ENCODE measurements around the gene AQP10. TPM values are rescaled to one million over a fixed set of nuclear protein-coding genes. Genes with fewer than 3 reads are reported as not detected.

AQP10 gene
- total RNA-seq, 1 experiment from 2014 or later: not detected

Other genes starting within 250 kb of the AQP10 start
- gene NUP210L, start 166.0 kb upstream of the AQP10 start, total RNA-seq (2014; rRNA removed; shearing (Covaris generic)): not detected in 2 replicates
- gene TPM3, start 129.0 kb upstream of the AQP10 start, total RNA-seq (2014; rRNA removed; shearing (Covaris generic)): 1,219 and 1,519 TPM in 2 replicates
- not detected in 2 replicates for gene CFAP141, start 114.8 kb upstream of the AQP10 start, total RNA-seq (2014; rRNA removed; shearing (Covaris generic))
- 98.6 and 105 TPM in 2 replicates for gene UBAP2L, start 100.1 kb upstream of the AQP10 start, total RNA-seq (2014; rRNA removed; shearing (Covaris generic))
- 155 and 169 TPM in 2 replicates for gene HAX1, start 48.5 kb upstream of the AQP10 start, total RNA-seq (2014; rRNA removed; shearing (Covaris generic))
- 31.6 and 41.7 TPM in 2 replicates for gene ATP8B2, start 4.4 kb downstream of the AQP10 start, total RNA-seq (2014; rRNA removed; shearing (Covaris generic))
- 0.80 and 6.4 TPM in 2 replicates for gene IL6R, start 84.2 kb downstream of the AQP10 start, total RNA-seq (2014; rRNA removed; shearing (Covaris generic))
- gene TDRD10, start 181.1 kb downstream of the AQP10 start, total RNA-seq (2014; rRNA removed; shearing (Covaris generic)): not detected in 2 replicates
- 0.06 and 0.11 TPM in 2 replicates for gene SHE, start 181.3 kb downstream of the AQP10 start, total RNA-seq (2014; rRNA removed; shearing (Covaris generic))
- gene UBE2Q1, start 237.6 kb downstream of the AQP10 start, total RNA-seq (2014; rRNA removed; shearing (Covaris generic)): 39.9 and 78.3 TPM in 2 replicates
- gene CHRNB2, start 246.7 kb downstream of the AQP10 start, total RNA-seq (2014; rRNA removed; shearing (Covaris generic)): 0.80 and 1.0 TPM in 2 replicates

Measured in Daoy (cell line).